ENCODE data around the gene MUC13.

Gene MUC13

DNA sequence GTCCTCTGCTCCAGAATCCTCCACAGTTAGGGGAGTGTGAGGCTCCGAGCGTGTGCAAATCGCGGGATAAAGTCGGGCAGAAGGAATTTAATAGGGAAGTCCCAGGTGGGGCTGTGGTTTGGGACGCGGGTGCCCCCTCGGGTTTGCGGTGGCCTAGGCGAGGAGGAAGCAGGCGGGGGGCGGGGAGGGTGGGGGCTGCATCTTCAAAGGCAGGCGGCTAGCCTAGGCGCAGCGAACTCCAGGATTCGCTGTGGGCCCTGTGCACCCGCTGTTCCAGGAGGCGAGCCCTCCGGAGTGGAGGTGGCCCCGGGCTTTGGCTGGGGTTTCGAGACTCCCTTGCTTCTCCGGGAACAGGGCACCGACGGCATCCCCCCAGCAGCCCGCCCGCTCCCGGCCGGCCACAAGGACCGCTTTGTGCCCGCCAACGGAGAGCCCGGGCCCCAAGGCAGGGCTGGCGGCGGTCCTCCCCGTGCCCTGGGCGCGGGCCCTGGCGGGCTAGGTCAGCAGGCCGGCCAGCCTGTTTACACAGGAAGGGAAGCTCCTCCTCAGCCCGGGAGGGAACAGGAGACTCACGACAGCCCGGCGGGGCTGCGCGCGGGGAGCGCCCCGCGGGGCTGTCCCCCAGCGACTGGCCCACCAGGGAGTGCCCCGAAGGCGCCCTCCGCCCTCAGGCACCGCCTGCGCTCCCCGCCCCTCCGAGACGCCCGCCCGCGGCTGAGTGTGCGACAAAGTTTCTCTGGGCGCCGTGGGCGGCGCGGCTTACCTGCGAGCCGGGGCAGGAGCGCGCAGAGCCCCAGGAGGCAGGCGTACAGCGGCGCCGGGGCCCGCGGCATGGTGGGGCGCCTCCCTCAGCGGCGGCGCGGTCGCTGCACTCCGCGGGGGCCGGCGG lies 48.1 kb downstream of the MUC13 start:
- peak overlapping the region; percentile 88 for H3K4me3 ChIP-seq (ENCODE audit: low read length)
- no peak for DNase-seq (ENCODE audit: low read depth, low spot score)
- H3K27me3 ChIP-seq (ENCODE audit: control insufficient read depth, insufficient read depth, low read length), result no peaks in the 10 kb centered on the region
- H3K9me3 ChIP-seq (ENCODE audit: control insufficient read depth, insufficient read depth, low read length), result no peaks in the 10 kb centered on the region
- peaks cover 13% of the 10 kb centered on the region for H3K4me1 ChIP-seq (ENCODE audit: control insufficient read depth, insufficient read depth, low read length)
- no peaks in the 10 kb centered on the region; the same call in 1 of the 2 replicates for H3K36me3 ChIP-seq (ENCODE audit: control insufficient read depth, insufficient read depth, low read length)
- WGBS (ENCODE audit: insufficient coverage, insufficient read length), result no CpG with 5 or more reads among the region's 87 CpGs
- no peak overlapping the region for H3K27ac ChIP-seq (ENCODE audit: low read length)

DNA sequence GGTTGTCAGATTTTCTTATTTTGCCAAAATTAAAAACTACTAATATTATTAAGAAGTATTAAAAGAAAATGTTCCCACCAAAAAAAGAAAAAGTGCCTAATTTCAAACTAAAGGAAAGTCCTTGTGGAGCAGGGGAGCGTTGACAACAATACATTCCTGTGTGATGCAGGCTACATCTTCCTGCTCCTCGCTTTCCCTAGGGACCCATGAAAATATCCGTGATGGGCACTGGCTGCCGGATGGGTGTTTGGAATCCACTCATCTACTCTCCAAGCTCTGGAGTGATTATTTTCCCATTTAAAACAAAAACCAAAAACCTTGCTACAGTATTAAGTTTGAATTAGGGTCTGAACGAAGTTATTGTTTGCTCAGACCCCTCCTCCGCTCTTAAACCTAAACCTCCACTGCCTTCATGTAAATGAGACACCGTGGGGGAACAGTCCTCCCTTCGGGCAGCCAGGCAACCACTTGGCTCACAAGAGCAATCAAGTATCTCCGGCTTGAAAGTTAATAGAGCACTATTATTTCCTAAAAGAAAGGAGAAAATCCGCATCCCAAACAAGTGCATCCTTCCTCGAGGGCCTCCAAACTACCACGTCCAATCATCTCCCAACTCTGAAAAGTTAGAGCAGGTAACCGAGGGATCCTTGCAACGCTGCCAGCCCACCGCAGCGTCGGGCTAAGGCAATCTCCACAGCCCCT lies 48.9 kb downstream of the MUC13 start:
- peaks cover 13% of the 10 kb centered on the region for H3K4me1 ChIP-seq (ENCODE audit: control insufficient read depth, insufficient read depth, low read length)
- no peak overlapping the region for H3K27ac ChIP-seq (ENCODE audit: low read length)
- peak overlapping the region; percentile 88; the same call in 1 of the 2 replicates for H3K4me3 ChIP-seq (ENCODE audit: low read length)
- H3K36me3 ChIP-seq (ENCODE audit: control insufficient read depth, insufficient read depth, low read length), result no peaks in the 10 kb centered on the region; the same call in 1 of the 2 replicates
- H3K9me3 ChIP-seq (ENCODE audit: control insufficient read depth, insufficient read depth, low read length), result no peaks in the 10 kb centered on the region
- WGBS (ENCODE audit: insufficient coverage, insufficient read length), result no CpG with 5 or more reads among the region's 17 CpGs
- no peak for DNase-seq (ENCODE audit: low read depth, low spot score)
- no peaks in the 10 kb centered on the region for H3K27me3 ChIP-seq (ENCODE audit: control insufficient read depth, insufficient read depth, low read length)

DNA sequence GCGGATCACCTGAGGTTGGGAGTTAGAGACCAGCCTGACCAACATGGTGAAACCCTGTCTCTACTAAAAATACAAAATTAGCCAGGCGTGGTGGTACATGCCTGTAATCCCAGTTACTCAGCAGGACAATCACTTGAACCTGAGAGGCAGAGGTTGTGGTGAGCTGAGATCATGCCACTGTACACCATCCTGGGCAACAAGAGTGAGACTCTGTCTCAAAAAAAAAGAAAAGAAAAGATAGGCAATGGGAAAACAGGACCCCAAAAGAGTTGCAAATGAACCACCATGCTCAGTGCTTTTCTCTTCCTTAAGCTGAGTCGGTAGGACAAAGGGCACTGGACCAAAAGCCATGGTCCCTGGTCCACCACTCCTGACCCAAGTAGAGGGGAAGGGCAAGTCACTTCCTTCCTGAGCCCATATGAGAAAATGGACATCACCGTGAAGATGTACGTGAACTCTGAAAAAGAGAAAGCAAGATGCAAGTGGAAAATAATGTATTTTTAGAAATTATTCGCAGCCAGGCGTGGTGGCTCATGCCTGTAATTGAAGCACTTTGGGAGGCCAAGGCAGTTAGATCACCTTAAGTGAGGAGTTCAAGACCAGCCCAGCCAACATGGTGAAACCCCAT lies 50.0 kb downstream of the MUC13 start:
- no peak for DNase-seq (ENCODE audit: low read depth, low spot score)
- Histone ChIP-seq H3K4me3 (ENCODE audit: low read length) (no peak overlapping the region), H3K4me1 (ENCODE audit: control insufficient read depth, insufficient read depth, low read length) (peaks cover 13% of the 10 kb centered on the region)

GRCh38 chr3:124883766-124884473 lies 50.6 kb downstream of the MUC13 start:
- Histone ChIP-seq H3K4me3 (ENCODE audit: low read length) (no peak overlapping the region), H3K27ac (ENCODE audit: low read length) (no peak overlapping the region), H3K4me1 (ENCODE audit: control insufficient read depth, insufficient read depth, low read length) (peaks cover 15% of the 10 kb centered on the region)

More for the DNA sequence above, 50.0 kb downstream of the MUC13 start:
- no peaks in the 10 kb centered on the region for H3K27me3 ChIP-seq (ENCODE audit: control insufficient read depth, insufficient read depth, low read length)
- no peaks in the 10 kb centered on the region; the same call in 1 of the 2 replicates for H3K36me3 ChIP-seq (ENCODE audit: control insufficient read depth, insufficient read depth, low read length)
- H3K27ac ChIP-seq (ENCODE audit: low read length), result no peak overlapping the region
- no CpG with 5 or more reads among the region's 7 CpGs for WGBS (ENCODE audit: insufficient coverage, insufficient read length)
- no peaks in the 10 kb centered on the region for H3K9me3 ChIP-seq (ENCODE audit: control insufficient read depth, insufficient read depth, low read length)

DNA sequence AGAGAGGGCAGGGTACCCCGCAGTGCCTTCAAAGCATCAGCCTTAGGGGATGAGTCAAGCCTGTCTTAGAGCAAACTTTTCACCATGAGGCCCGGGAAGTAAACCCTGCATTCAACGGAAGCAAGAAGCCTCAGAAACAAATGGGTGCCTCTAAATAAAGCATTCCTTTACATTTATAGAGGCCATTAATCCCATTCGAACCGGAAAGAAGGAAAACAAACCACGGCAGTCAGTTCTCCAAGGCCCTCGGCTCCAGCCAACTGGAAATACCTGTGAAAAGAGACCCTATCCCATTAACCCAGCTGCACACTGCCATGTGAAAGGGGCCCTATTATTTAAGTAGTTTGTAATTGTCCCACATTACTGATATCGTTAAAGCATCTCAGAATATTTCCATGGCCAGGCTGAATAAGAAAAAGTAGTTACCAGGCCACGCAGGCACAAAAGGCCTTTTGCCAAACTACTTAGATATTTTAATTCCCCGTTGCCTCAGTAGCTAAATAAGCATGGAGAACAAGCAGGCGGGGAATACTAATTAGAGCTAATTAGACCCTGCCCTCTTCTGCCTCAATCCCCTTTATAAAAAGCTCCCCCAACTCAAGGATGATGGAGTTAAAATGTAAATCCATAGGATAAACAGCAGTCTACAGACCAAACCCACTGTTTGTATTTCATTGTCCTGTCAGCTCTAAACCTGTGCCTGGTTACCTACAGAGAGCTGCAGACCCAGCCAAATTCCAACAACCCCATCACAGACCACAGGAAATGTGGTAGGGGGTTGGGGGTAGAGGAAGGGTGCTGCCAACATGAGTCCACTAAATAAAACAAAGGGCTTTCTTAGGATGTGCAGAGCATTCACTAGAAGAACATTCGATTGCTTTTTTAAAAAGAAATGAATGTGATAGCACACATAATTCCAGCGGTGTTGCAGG lies 51.5 kb downstream of the MUC13 start:
- WGBS (ENCODE audit: insufficient coverage, insufficient read length), result no CpG with 5 or more reads among the region's 13 CpGs
- Histone ChIP-seq H3K9me3 (ENCODE audit: control insufficient read depth, insufficient read depth, low read length) (no peaks in the 10 kb centered on the region), H3K36me3 (ENCODE audit: control insufficient read depth, insufficient read depth, low read length) (peaks cover 2% of the 10 kb centered on the region), H3K4me3 (ENCODE audit: low read length) (no peak overlapping the region), H3K27ac (ENCODE audit: low read length) (no peak overlapping the region), H3K27me3 (ENCODE audit: control insufficient read depth, insufficient read depth, low read length) (no peaks in the 10 kb centered on the region), H3K4me1 (ENCODE audit: control insufficient read depth, insufficient read depth, low read length) (peaks cover 11% of the 10 kb centered on the region)
- no peak for DNase-seq (ENCODE audit: low read depth, low spot score)

More at GRCh38 chr3:124883766-124884473, 50.6 kb downstream of the MUC13 start:
- no CpG with 5 or more reads among the region's 7 CpGs for WGBS (ENCODE audit: insufficient coverage, insufficient read length)
- Histone ChIP-seq H3K27me3 (ENCODE audit: control insufficient read depth, insufficient read depth, low read length) (no peaks in the 10 kb centered on the region), H3K9me3 (ENCODE audit: control insufficient read depth, insufficient read depth, low read length) (no peaks in the 10 kb centered on the region), H3K36me3 (ENCODE audit: control insufficient read depth, insufficient read depth, low read length) (no peaks in the 10 kb centered on the region; the same call in 1 of the 2 replicates)
- DNase-seq (ENCODE audit: low read depth, low spot score), result no peak

DNA sequence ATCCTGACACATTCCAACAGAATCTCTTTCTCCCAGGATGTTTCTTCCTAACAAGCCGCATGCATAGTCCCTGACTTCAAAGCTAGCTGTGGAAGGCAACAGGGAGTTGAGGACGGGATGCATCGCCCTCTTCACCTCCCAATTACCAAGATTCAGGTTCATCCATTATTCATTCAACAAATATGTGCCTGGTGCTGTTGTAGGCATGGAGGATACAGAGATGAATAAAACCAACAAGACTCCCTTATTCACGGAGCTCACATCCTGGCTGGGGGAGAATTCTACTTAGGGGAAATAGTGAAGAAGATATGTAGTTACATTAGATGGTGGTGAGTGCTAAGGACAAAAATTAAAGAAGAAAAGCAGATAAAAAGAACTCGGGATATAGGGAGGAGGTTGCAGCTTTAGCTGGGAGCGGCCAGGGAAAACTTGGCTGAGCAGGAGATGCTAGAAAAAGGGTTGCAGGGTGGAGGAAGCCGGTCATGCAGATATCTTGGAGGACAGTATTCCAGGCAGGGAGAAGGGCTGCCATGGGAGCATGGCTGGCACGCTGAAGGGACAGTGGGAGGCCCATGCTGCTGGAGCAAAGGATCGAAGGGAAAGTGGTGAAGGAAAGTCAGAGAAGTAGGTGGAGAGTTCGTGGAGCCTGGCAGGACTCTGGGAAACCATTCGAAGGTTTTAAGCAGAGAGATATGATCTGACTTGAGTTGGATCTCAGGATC lies 52.4 kb downstream of the MUC13 start:
- H3K27me3 ChIP-seq (ENCODE audit: control insufficient read depth, insufficient read depth, low read length), result no peaks in the 10 kb centered on the region
- H3K27ac ChIP-seq (ENCODE audit: low read length), result no peak overlapping the region
- DNase-seq (ENCODE audit: low read depth, low spot score), result no peak
- peaks cover 2% of the 10 kb centered on the region for H3K36me3 ChIP-seq (ENCODE audit: control insufficient read depth, insufficient read depth, low read length)
- H3K4me1 ChIP-seq (ENCODE audit: control insufficient read depth, insufficient read depth, low read length), result peaks cover 13% of the 10 kb centered on the region
- no peaks in the 10 kb centered on the region for H3K9me3 ChIP-seq (ENCODE audit: control insufficient read depth, insufficient read depth, low read length)
- WGBS (ENCODE audit: insufficient coverage, insufficient read length), result no CpG with 5 or more reads among the region's 11 CpGs
- no peak overlapping the region for H3K4me3 ChIP-seq (ENCODE audit: low read length)

GRCh38 chr3:124879337-124879680 lies 55.2 kb downstream of the MUC13 start:
- no peak overlapping the region for H3K4me3 ChIP-seq (ENCODE audit: low read length)
- H3K9me3 ChIP-seq (ENCODE audit: control insufficient read depth, insufficient read depth, low read length), result no peaks in the 10 kb centered on the region
- H3K27me3 ChIP-seq (ENCODE audit: control insufficient read depth, insufficient read depth, low read length), result no peaks in the 10 kb centered on the region
- no peak overlapping the region for H3K27ac ChIP-seq (ENCODE audit: low read length)
- peaks cover 2% of the 10 kb centered on the region for H3K36me3 ChIP-seq (ENCODE audit: control insufficient read depth, insufficient read depth, low read length)
- no peak for DNase-seq (ENCODE audit: low read depth, low spot score)
- H3K4me1 ChIP-seq (ENCODE audit: control insufficient read depth, insufficient read depth, low read length), result peaks cover 12% of the 10 kb centered on the region

DNA sequence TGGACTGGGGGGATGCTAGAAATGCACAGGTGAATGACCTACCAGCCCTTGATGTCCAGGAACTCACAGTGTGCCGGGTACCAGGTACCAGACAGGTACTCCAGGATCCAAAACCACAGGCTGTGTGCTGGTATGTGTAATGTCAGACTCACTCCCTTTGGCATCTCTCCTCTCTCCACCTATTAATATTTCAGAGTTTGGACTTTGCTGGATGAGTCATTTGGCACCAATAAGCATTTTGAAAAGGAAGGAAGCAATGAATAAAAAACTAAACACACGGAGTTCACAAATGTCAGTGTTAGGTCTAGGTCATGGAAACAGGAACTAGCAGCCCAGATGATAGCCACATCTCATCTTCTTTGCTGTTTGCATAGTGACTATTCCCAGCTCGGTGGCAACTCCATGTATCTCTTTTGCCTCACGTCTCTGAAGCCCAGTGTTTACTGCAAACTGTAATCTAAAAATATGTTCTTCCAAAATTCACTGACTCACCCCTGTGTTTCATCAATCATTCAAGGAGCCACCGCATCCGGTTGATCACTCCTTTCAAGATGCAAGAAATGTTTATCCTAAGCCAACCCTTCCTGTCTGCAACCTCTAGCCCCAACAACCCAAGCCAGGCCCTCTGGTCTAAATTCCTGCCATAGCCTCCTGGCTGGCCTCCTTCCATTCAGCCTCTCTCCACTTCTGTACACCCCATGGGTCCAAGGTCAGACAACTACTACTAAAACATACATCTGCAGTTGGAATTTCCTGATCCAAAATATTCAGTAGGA lies 55.8 kb downstream of the MUC13 start:
- Histone ChIP-seq H3K9me3 (ENCODE audit: control insufficient read depth, insufficient read depth, low read length) (no peaks in the 10 kb centered on the region), H3K4me3 (ENCODE audit: low read length) (no peak overlapping the region), H3K4me1 (ENCODE audit: control insufficient read depth, insufficient read depth, low read length) (peaks cover 12% of the 10 kb centered on the region), H3K27ac (ENCODE audit: low read length) (no peak overlapping the region), H3K27me3 (ENCODE audit: control insufficient read depth, insufficient read depth, low read length) (no peaks in the 10 kb centered on the region), H3K36me3 (ENCODE audit: control insufficient read depth, insufficient read depth, low read length) (peaks cover 2% of the 10 kb centered on the region)
- no peak for DNase-seq (ENCODE audit: low read depth, low spot score)
- WGBS (ENCODE audit: insufficient coverage, insufficient read length), result no CpG with 5 or more reads among the region's 6 CpGs
